ENCODE results near the gene PMEPA1.

Gene PMEPA1

GRCh38 chr20:57654998-57655808 is 54.6 kb downstream of the PMEPA1 start:
- Histone ChIP-seq H3K4me3 (ENCODE audit: low read depth, low read length) (no peak overlapping the region), H3K36me3 (ENCODE audit: control insufficient read depth in 2 of 2, insufficient read depth in 1 of 2, low read length in 2 of 2) (peaks cover 0 to 45% of the 10 kb centered on the region in 2 experiments; a peak in 1 of 3 replicates), H3K27ac (ENCODE audit: extremely low read depth, low read depth, low read length) (no peak overlapping the region), H3K9me3 (ENCODE audit: control insufficient read depth, insufficient read depth, low read depth, low read length) (no peaks in the 10 kb centered on the region), H3K4me1 (ENCODE audit: control insufficient read depth, insufficient read depth, low read length) (no peaks in the 10 kb centered on the region)
- ChIA-PET POLR2A (no interaction called here), CTCF (interaction anchor here (0.5 to 2.5 kb wide), 8 partner anchors 53 to 537 kb away, joined by 3 to 24 read pairs (median 3); no protein-coding TSS in a partner anchor)
- no peak for TF ChIP-seq GLI2 (tag by site-specific recombination; IDR thresholded peaks at IDR 0.05; ENCODE audit: borderline replicate concordance, low read depth)
- TF ChIP-seq, protein P1, sequence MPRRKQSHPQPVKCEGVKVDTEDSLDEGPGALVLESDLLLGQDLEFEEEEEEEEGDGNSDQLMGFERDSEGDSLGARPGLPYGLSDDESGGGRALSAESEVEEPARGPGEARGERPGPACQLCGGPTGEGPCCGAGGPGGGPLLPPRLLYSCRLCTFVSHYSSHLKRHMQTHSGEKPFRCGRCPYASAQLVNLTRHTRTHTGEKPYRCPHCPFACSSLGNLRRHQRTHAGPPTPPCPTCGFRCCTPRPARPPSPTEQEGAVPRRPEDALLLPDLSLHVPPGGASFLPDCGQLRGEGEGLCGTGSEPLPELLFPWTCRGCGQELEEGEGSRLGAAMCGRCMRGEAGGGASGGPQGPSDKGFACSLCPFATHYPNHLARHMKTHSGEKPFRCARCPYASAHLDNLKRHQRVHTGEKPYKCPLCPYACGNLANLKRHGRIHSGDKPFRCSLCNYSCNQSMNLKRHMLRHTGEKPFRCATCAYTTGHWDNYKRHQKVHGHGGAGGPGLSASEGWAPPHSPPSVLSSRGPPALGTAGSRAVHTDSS (tag by site-specific recombination; IDR thresholded peaks at IDR 0.05), result no peak
- TF ChIP-seq, protein P2, sequence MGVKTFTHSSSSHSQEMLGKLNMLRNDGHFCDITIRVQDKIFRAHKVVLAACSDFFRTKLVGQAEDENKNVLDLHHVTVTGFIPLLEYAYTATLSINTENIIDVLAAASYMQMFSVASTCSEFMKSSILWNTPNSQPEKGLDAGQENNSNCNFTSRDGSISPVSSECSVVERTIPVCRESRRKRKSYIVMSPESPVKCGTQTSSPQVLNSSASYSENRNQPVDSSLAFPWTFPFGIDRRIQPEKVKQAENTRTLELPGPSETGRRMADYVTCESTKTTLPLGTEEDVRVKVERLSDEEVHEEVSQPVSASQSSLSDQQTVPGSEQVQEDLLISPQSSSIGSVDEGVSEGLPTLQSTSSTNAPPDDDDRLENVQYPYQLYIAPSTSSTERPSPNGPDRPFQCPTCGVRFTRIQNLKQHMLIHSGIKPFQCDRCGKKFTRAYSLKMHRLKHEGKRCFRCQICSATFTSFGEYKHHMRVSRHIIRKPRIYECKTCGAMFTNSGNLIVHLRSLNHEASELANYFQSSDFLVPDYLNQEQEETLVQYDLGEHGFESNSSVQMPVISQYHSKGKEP (tag by site-specific recombination; IDR thresholded peaks at IDR 0.05), result no peak

DNA sequence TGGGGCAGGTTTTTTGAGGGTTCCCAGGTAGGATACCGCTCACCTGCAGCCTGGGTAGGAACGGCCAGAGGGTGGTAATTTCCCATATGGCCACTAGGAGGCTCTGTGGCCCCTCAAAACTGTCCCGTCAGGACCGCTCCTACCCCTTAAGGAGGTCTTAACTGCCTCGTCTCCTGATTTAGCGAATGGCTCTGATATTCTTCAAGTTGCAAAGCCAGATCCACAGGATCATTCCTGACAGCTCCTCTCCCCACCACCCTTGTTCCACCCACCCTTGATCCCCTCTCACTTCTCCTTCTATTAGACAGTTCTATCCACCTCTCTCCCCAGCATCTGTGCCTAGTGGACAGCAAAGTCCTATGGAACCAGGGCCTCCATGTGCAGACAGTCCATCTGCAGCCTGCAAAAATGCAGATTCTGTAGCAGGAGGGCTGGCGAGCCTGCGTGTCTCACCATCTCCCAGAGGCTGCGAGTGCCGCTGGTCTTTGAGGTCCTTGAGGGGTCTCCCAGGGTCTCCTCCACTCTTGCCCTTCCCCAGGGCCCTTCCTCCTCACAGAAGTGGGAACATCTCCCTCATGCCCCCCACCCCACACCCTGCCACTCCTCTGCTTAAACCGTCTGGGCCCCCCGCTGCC is 55.3 kb downstream of the PMEPA1 start:
- TF ChIP-seq ZBTB10 (tag by site-specific recombination; IDR thresholded peaks at IDR 0.05) (no peak), ZNF654 (tag by site-specific recombination; IDR thresholded peaks at IDR 0.05; ENCODE audit: low read depth) (peak; percentile 86), ZBTB48 (tag by site-specific recombination; IDR thresholded peaks at IDR 0.05) (0 out of 2 replicates have a peak, but pooled peaks have one; percentile 30), ZBTB26 (tag by site-specific recombination; optimal IDR thresholded peaks at IDR 0.05) (peak; percentile 17), ZXDB (tag by site-specific recombination; IDR thresholded peaks at IDR 0.05) (no peak), KLF16 (tag by site-specific recombination; IDR thresholded peaks at IDR 0.05) (no peak), ZFP41 (tag by site-specific recombination; IDR thresholded peaks at IDR 0.05; ENCODE audit: borderline replicate concordance) (no peak), ZFHX2 (tag by site-specific recombination; conservative IDR thresholded peaks at IDR 0.05) (no peak), ZNF280C (tag by site-specific recombination; IDR thresholded peaks at IDR 0.05) (no peak), ZNF2 (tag by site-specific recombination; IDR thresholded peaks at IDR 0.05) (peak; percentile 87), CTCF (tag by site-specific recombination; IDR thresholded peaks at IDR 0.05) (peak; percentile 85), ZFP69B (tag by site-specific recombination; IDR thresholded peaks at IDR 0.05) (0 out of 2 replicates have a peak, but pooled peaks have one; percentile 22)
- TF ChIP-seq, protein P3, sequence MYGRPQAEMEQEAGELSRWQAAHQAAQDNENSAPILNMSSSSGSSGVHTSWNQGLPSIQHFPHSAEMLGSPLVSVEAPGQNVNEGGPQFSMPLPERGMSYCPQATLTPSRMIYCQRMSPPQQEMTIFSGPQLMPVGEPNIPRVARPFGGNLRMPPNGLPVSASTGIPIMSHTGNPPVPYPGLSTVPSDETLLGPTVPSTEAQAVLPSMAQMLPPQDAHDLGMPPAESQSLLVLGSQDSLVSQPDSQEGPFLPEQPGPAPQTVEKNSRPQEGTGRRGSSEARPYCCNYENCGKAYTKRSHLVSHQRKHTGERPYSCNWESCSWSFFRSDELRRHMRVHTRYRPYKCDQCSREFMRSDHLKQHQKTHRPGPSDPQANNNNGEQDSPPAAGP (tag by site-specific recombination; IDR thresholded peaks at IDR 0.05), result peak; percentile 60; the same call in 1 of the 2 replicates
- Histone ChIP-seq H3K27ac (ENCODE audit: extremely low read depth, low read depth, low read length) (no peak overlapping the region), H3K9me3 (ENCODE audit: control insufficient read depth, insufficient read depth, low read depth, low read length) (no peaks in the 10 kb centered on the region), H3K4me3 (ENCODE audit: low read depth, low read length) (no peak overlapping the region), H3K4me1 (ENCODE audit: control insufficient read depth, insufficient read depth, low read length) (no peaks in the 10 kb centered on the region), H3K36me3 (ENCODE audit: control insufficient read depth in 2 of 2, insufficient read depth in 1 of 2, low read length in 2 of 2) (peaks cover 0 to 47% of the 10 kb centered on the region in 2 experiments; a peak in 1 of 3 replicates)
- ChIA-PET CTCF (interaction anchor here (0.6 to 2.5 kb wide), 14 partner anchors 11 to 481 kb away, joined by 3 to 24 read pairs (median 4); no protein-coding TSS in a partner anchor), POLR2A (no interaction called here)
